Loucy (cell line): ENCODE measurements around the gene MYT1.

Experiments
- H2AFZ ChIP-seq: fragments of 200-600 bp; sonication (generic); 2 replicates; pipeline ENCODE4 v1.6.0; 2016; ENCODE audit warnings: antibody characterized with exemption, mild to moderate bottlenecking, low read length, moderate library complexity
- H3F3A ChIP-seq: fragments of 200-600 bp; 2 replicates; pipeline ENCODE4 v1.6.0; 2016; ENCODE audit warnings: antibody characterized with exemption, low read depth, mild to moderate bottlenecking
- H3K27me3 ChIP-seq: fragments of 200-600 bp; sonication (generic); 2 replicates; pipeline ENCODE4 v1.6.1; 2014; ENCODE audit warnings: low read length, mild to moderate bottlenecking; ENCODE audit not compliant: insufficient read depth, poor library complexity, severe bottlenecking
- H3K36me3 ChIP-seq: fragments of 200-600 bp; sonication (generic); 2 replicates; pipeline ENCODE4 v1.6.1; 2016; ENCODE audit warnings: low read length; ENCODE audit not compliant: insufficient read depth
- H3K4me1 ChIP-seq: fragments of 200-600 bp; sonication (generic); 2 replicates; pipeline ENCODE4 v1.5.1; 2014; ENCODE audit warnings: low read length, mild to moderate bottlenecking; ENCODE audit not compliant: insufficient read depth, poor library complexity, severe bottlenecking
- H3K4me2 ChIP-seq: fragments of 200-600 bp; sonication (generic); 2 replicates; pipeline ENCODE4 v1.6.0; 2014; ENCODE audit warnings: antibody characterized with exemption, low read length, low read depth, mild to moderate bottlenecking; ENCODE audit not compliant: poor library complexity, severe bottlenecking
- H3K4me3 ChIP-seq: fragments of 200-600 bp; sonication (generic); 2 replicates; pipeline ENCODE4 v1.5.1; 2014; ENCODE audit warnings: low read length, mild to moderate bottlenecking, mixed read lengths; ENCODE audit not compliant: poor library complexity, severe bottlenecking
- H3K79me2 ChIP-seq: fragments of 200-600 bp; sonication (generic); 2 replicates; pipeline ENCODE4 v1.6.1; 2014; ENCODE audit warnings: low read length; ENCODE audit not compliant: insufficient read depth
- H3K9ac ChIP-seq: fragments of 200-600 bp; sonication (generic); 2 replicates; pipeline ENCODE4 v1.6.0; 2014; ENCODE audit warnings: mild to moderate bottlenecking, low read depth, low read length, moderate library complexity; ENCODE audit not compliant: poor library complexity, severe bottlenecking
- H3K9me2 ChIP-seq: fragments of 200-600 bp; sonication (generic); replicated peaks from 2 replicates; pipeline ENCODE4 v1.6.1; 2016; ENCODE audit warnings: low read depth, low read length, mixed read lengths
- H3K9me3 ChIP-seq: fragments of 200-600 bp; sonication (generic); 2 replicates; pipeline ENCODE4 v1.6.1; 2014; ENCODE audit warnings: mild to moderate bottlenecking, antibody characterized with exemption, low read length, low read depth; ENCODE audit not compliant: insufficient read depth
- H4K20me1 ChIP-seq: fragments of 200-600 bp; sonication (generic); 2 replicates; pipeline ENCODE4 v1.6.0; 2014; ENCODE audit warnings: antibody characterized with exemption, low read length, mild to moderate bottlenecking; ENCODE audit not compliant: insufficient read depth, poor library complexity, severe bottlenecking
- CTCF ChIP-seq: fragments of 200-600 bp; sonication (generic); conservative IDR thresholded peaks from 2 replicates; pipeline ENCODE4 v1.5.1; 2014; ENCODE audit warnings: mild to moderate bottlenecking, antibody characterized with exemption, low read length
- EZH2phosphoT487 ChIP-seq: fragments of 200-600 bp; IDR thresholded peaks from 2 replicates; pipeline ENCODE4 v1.6.1; 2018; ENCODE audit warnings: antibody characterized with exemption, mild to moderate bottlenecking, moderate library complexity, borderline replicate concordance

MYT1 gene

GRCh38 chr20:64162239-64162910, 1.9 kb upstream of the MYT1 start:
- Histone ChIP-seq H3F3A (no peaks in the 10 kb centered on the region), H3K4me3 (no peak overlapping the region), H4K20me1 (no peaks in the 10 kb centered on the region), H3K9me2 (no peaks in the 10 kb centered on the region), H3K9me3 (peaks cover 5% of the 10 kb centered on the region; the same call in 1 of the 2 replicates), H3K79me2 (no peaks in the 10 kb centered on the region), H3K4me1 (no peaks in the 10 kb centered on the region), H3K9ac (no peak overlapping the region), H3K27me3 (no peaks in the 10 kb centered on the region), H2AFZ (no peak overlapping the region), H3K4me2 (no peak overlapping the region), H3K36me3 (no peaks in the 10 kb centered on the region)
- TF ChIP-seq CTCF (no peak), EZH2phosphoT487 (no peak)

GRCh38 chr20:64163776-64164122, 503 bp upstream of the MYT1 start:
- peaks cover 3% of the 10 kb centered on the region for H3K4me1 ChIP-seq
- H3K4me3 ChIP-seq: no peak overlapping the region
- no peaks in the 10 kb centered on the region for H3K79me2 ChIP-seq
- H3K9me3 ChIP-seq: peaks cover 5% of the 10 kb centered on the region; the same call in 1 of the 2 replicates
- H3K9me2 ChIP-seq: no peaks in the 10 kb centered on the region
- no peak overlapping the region for H2AFZ ChIP-seq
- H4K20me1 ChIP-seq: no peaks in the 10 kb centered on the region
- H3F3A ChIP-seq: no peaks in the 10 kb centered on the region
- no peaks in the 10 kb centered on the region for H3K36me3 ChIP-seq
- no peaks in the 10 kb centered on the region for H3K27me3 ChIP-seq
- no peak overlapping the region for H3K9ac ChIP-seq
- TF ChIP-seq EZH2phosphoT487 (no peak), CTCF (no peak)
- no peak overlapping the region for H3K4me2 ChIP-seq

GRCh38 chr20:64165866-64166600, 1.8 kb downstream of the MYT1 start:
- H3K4me2 ChIP-seq: no peak overlapping the region
- peaks cover 5% of the 10 kb centered on the region; the same call in 1 of the 2 replicates for H3K9me3 ChIP-seq
- TF ChIP-seq CTCF (no peak), EZH2phosphoT487 (no peak)
- no peak overlapping the region for H3K4me3 ChIP-seq
- H3K9ac ChIP-seq: no peak overlapping the region
- no peak overlapping the region for H2AFZ ChIP-seq
- H3K4me1 ChIP-seq: peaks cover 3% of the 10 kb centered on the region
- H3K79me2 ChIP-seq: no peaks in the 10 kb centered on the region
- H3K27me3 ChIP-seq: no peaks in the 10 kb centered on the region
- no peaks in the 10 kb centered on the region for H3K9me2 ChIP-seq
- no peaks in the 10 kb centered on the region for H3F3A ChIP-seq
- no peaks in the 10 kb centered on the region for H4K20me1 ChIP-seq
- no peaks in the 10 kb centered on the region for H3K36me3 ChIP-seq
